Effector memory CD4-positive, alpha-beta T cell (primary cell): Measurements from ENCODE around the gene TCOF1.

Experiments used
- DNase-seq, 3 donors: peaks; one replicate each; pipeline ENCODE4 v3.0.0-alpha.2; 2020
- H3K27ac ChIP-seq: 2 replicates; pipeline ENCODE4 v1.7.0; 2013; ENCODE audit warnings: mild to moderate bottlenecking, low read length, moderate library complexity; ENCODE audit not compliant: insufficient read depth, poor library complexity, severe bottlenecking
- H3K27me3 ChIP-seq: replicated peaks from 2 replicates; pipeline ENCODE4 v1.7.0; 2013; ENCODE audit warnings: mild to moderate bottlenecking, low read length; ENCODE audit not compliant: insufficient read depth, control insufficient read depth, poor library complexity, severe bottlenecking
- H3K36me3 ChIP-seq: 2 replicates; pipeline ENCODE4 v1.7.0; 2013; ENCODE audit warnings: mild to moderate bottlenecking, low read length, moderate library complexity; ENCODE audit not compliant: control insufficient read depth, insufficient read depth
- H3K4me1 ChIP-seq: 2 replicates; pipeline ENCODE4 v1.7.0; 2013; ENCODE audit warnings: low read length, mild to moderate bottlenecking; ENCODE audit not compliant: control insufficient read depth, insufficient read depth, poor library complexity, severe bottlenecking
- H3K4me3 ChIP-seq: 2 replicates; pipeline ENCODE4 v1.7.0; 2013; ENCODE audit warnings: low read length, low read depth, mild to moderate bottlenecking; ENCODE audit not compliant: insufficient read depth, poor library complexity, severe bottlenecking
- H3K9me3 ChIP-seq: 2 replicates; pipeline ENCODE4 v1.7.0; 2013; ENCODE audit warnings: mild to moderate bottlenecking, low read length, moderate library complexity; ENCODE audit not compliant: control insufficient read depth

TCOF1 gene

GRCh38 chr5:150347451-150347850, 10.0 kb upstream of the TCOF1 start:
- Histone ChIP-seq H3K9me3 (no peaks in the 10 kb centered on the region), H3K27me3 (no peaks in the 10 kb centered on the region), H3K36me3 (no peaks in the 10 kb centered on the region), H3K4me1 (no peaks in the 10 kb centered on the region), H3K27ac (no peak overlapping the region), H3K4me3 (no peak overlapping the region)
- DNase-seq, result no peak

GRCh38 chr5:150349681-150350275, 7.7 kb upstream of the TCOF1 start:
- no peaks in the 10 kb centered on the region for H3K4me1 ChIP-seq
- H3K27me3 ChIP-seq, result no peaks in the 10 kb centered on the region
- H3K9me3 ChIP-seq, result no peaks in the 10 kb centered on the region
- no peak for DNase-seq
- no peak overlapping the region for H3K27ac ChIP-seq
- no peaks in the 10 kb centered on the region for H3K36me3 ChIP-seq
- no peak overlapping the region for H3K4me3 ChIP-seq

- Histone ChIP-seq H3K27ac (no peak overlapping the region), H3K4me1 (no peaks in the 10 kb centered on the region), H3K9me3 (no peaks in the 10 kb centered on the region), H3K27me3 (no peaks in the 10 kb centered on the region), H3K36me3 (no peaks in the 10 kb centered on the region), H3K4me3 (no peak overlapping the region)
- peak in 1 of 3 donors; percentile 9 for DNase-seq
Measured at GRCh38 chr5:150350524-150351344, 6.8 kb upstream of the TCOF1 start.

- H3K4me1 ChIP-seq, result no peaks in the 10 kb centered on the region
- DNase-seq, result no peak
- H3K27ac ChIP-seq, result no peak overlapping the region
- H3K4me3 ChIP-seq, result no peak overlapping the region
- no peaks in the 10 kb centered on the region for H3K36me3 ChIP-seq
- no peaks in the 10 kb centered on the region for H3K27me3 ChIP-seq
- no peaks in the 10 kb centered on the region for H3K9me3 ChIP-seq
Measured at GRCh38 chr5:150352244-150353031, 5.1 kb upstream of the TCOF1 start.

- Histone ChIP-seq H3K36me3 (no peaks in the 10 kb centered on the region), H3K27me3 (no peaks in the 10 kb centered on the region), H3K4me3 (no peak overlapping the region), H3K9me3 (no peaks in the 10 kb centered on the region), H3K27ac (no peak overlapping the region), H3K4me1 (peaks cover 3% of the 10 kb centered on the region)
- DNase-seq, result no peak
Measured at GRCh38 chr5:150353032-150353675, 4.3 kb upstream of the TCOF1 start.

- Histone ChIP-seq H3K4me1 (peaks cover 12% of the 10 kb centered on the region), H3K27me3 (no peaks in the 10 kb centered on the region)
Measured at GRCh38 chr5:150355791-150356190, 1.7 kb upstream of the TCOF1 start.

DNA sequence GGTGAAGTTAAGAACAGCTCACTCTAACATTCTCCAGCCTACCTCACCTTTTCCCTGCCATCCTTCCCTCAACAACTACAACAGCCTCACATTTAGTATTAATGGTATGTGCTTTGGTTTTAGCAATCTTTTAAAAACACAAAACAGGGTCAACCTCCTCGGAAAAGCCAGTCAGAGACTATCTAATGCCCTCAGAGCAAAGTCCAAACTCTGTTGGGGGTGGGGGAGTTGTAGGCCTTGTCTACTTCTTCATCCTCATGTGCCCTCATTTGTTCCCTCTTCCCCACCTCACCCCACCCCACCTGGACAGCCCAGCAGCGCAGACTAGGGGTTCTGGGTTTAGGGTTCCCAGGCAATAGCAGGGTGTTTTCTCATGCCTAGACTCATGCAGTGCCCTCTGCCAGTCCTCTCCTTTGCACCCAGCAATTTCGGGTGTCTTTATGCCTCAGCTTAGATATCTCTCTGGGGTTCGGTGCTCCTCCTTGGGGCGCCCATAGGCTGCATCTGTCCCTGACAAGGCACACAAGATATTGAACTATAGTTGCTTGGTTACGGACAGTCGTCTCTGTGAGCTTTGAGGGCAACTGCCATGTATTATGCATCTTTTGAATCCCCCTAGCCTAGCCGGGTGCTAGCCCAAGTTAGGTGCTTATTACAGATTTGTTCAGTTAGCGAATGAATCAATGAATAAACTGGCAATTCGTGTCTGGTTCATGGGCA, 762 bp upstream of the TCOF1 start:
- H3K4me3 ChIP-seq, result peak overlapping the region; percentile 82
- H3K36me3 ChIP-seq, result peaks cover 8% of the 10 kb centered on the region
- peaks cover 12% of the 10 kb centered on the region for H3K4me1 ChIP-seq
- H3K27ac ChIP-seq, result peak overlapping the region; percentile 40
- DNase-seq, result no peak
- no peaks in the 10 kb centered on the region for H3K9me3 ChIP-seq
- no peaks in the 10 kb centered on the region for H3K27me3 ChIP-seq

More at GRCh38 chr5:150355791-150356190, 1.7 kb upstream of the TCOF1 start:
- Histone ChIP-seq H3K27ac (no peak overlapping the region), H3K4me3 (no peak overlapping the region), H3K9me3 (no peaks in the 10 kb centered on the region), H3K36me3 (no peaks in the 10 kb centered on the region)
- no peak for DNase-seq

GRCh38 chr5:150358261-150359095, 981 bp downstream of the TCOF1 start:
- Histone ChIP-seq H3K36me3 (peaks cover 22% of the 10 kb centered on the region), H3K27me3 (no peaks in the 10 kb centered on the region), H3K4me1 (peaks cover 12% of the 10 kb centered on the region), H3K4me3 (peak overlapping the region; percentile 82), H3K9me3 (no peaks in the 10 kb centered on the region), H3K27ac (peak overlapping the region; percentile 56)
- DNase-seq, result no peak

DNA sequence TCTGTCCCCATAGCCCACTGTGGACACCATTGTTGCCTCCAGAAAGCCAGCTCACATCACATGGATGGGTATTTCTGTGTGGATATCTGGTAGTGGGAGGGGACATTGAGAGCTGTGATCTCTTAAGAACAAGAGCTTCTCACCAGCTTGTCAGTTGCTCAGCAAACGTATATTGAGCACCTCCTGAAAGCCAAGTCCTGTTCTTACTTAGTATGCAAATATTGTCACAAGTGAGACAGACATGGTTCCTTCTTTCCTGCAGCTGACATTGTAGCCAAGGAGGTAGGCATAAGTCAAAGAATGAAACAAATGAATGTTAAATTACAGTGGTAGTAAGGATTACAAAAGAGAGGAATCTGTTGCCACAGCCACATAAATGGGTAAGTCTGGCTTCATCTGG, 3.8 kb downstream of the TCOF1 start:
- Histone ChIP-seq H3K4me3 (no peak overlapping the region), H3K4me1 (peaks cover 12% of the 10 kb centered on the region), H3K9me3 (no peaks in the 10 kb centered on the region), H3K36me3 (peaks cover 49% of the 10 kb centered on the region), H3K27me3 (no peaks in the 10 kb centered on the region), H3K27ac (no peak overlapping the region)
- no peak for DNase-seq
